H9 (cell line): ENCODE results near the gene TM6SF1. TPM values are rescaled to one million over a fixed set of nuclear protein-coding genes. Genes with fewer than 3 reads are reported as not detected.

Experiments
- DNase-seq: peaks from one replicate; pipeline ENCODE4 v3.0.0-alpha.2; 2017
- H2AFZ ChIP-seq: one replicate; pipeline ENCODE4 v1.6.1; 2013; ENCODE audit warnings: mild to moderate bottlenecking, low read length, control low read depth, moderate library complexity
- H2AK5ac ChIP-seq: 2 replicates; pipeline ENCODE4 v1.6.1; 2013; ENCODE audit warnings: low read length, control low read depth, mixed read lengths; ENCODE audit not compliant: insufficient read length
- H2BK120ac ChIP-seq: one replicate; pipeline ENCODE4 v1.6.1; 2013; ENCODE audit warnings: low read depth, mild to moderate bottlenecking, low read length, control low read depth, inconsistent platforms; ENCODE audit not compliant: poor library complexity, severe bottlenecking
- H2BK12ac ChIP-seq: 2 replicates; pipeline ENCODE4 v1.6.1; 2013; ENCODE audit warnings: low read length, control low read depth, mixed read lengths, low read depth; ENCODE audit not compliant: insufficient read length
- H2BK15ac ChIP-seq: 2 replicates; pipeline ENCODE4 v1.6.1; 2013; ENCODE audit warnings: low read depth, low read length, control low read depth
- H2BK20ac ChIP-seq: one replicate; pipeline ENCODE4 v1.6.1; 2013; ENCODE audit warnings: low read depth, mild to moderate bottlenecking, low read length, control low read depth, inconsistent platforms; ENCODE audit not compliant: poor library complexity, severe bottlenecking
- H2BK5ac ChIP-seq: 2 replicates; pipeline ENCODE4 v1.6.1; 2013; ENCODE audit warnings: low read length, control low read depth, mixed read lengths; ENCODE audit not compliant: insufficient read length
- H3K14ac ChIP-seq: 2 replicates; pipeline ENCODE4 v1.6.1; 2013; ENCODE audit warnings: low read length, control low read depth; ENCODE audit not compliant: insufficient read depth
- H3K18ac ChIP-seq: 2 replicates; pipeline ENCODE4 v1.6.1; 2013; ENCODE audit warnings: low read depth, mild to moderate bottlenecking, mixed read lengths, low read length, control low read depth; ENCODE audit not compliant: insufficient read length
- H3K23ac ChIP-seq: 2 replicates; pipeline ENCODE4 v1.6.1; 2013; ENCODE audit warnings: low read length, control low read depth, mixed read lengths, low read depth; ENCODE audit not compliant: insufficient read length
- H3K23me2 ChIP-seq: 2 replicates; pipeline ENCODE4 v1.6.1; 2013; ENCODE audit warnings: low read depth, mild to moderate bottlenecking, mixed read lengths, low read length, control low read depth; ENCODE audit not compliant: insufficient read length, poor library complexity, severe bottlenecking
- H3K27ac ChIP-seq: 2 replicates; pipeline ENCODE4 v1.5.1; 2013; ENCODE audit warnings: low read length, control low read depth, mixed read lengths, low read depth; ENCODE audit not compliant: insufficient read length
- H3K27me3 ChIP-seq: 2 replicates; pipeline ENCODE4 v1.6.1; 2013; ENCODE audit warnings: low read length, control low read depth, inconsistent platforms; ENCODE audit not compliant: insufficient read depth
- H3K4ac ChIP-seq: 2 replicates; pipeline ENCODE4 v1.6.1; 2013; ENCODE audit warnings: low read depth, mild to moderate bottlenecking, control low read depth, inconsistent platforms, low read length, moderate library complexity
- H3K4me1 ChIP-seq: 2 replicates; pipeline ENCODE4 v1.6.1; 2013; ENCODE audit warnings: low read length, control low read depth, inconsistent platforms; ENCODE audit not compliant: insufficient read depth
- H3K4me2 ChIP-seq: 2 replicates; pipeline ENCODE4 v1.6.1; 2013; ENCODE audit warnings: low read length, control low read depth, mixed read lengths; ENCODE audit not compliant: insufficient read length, insufficient read depth
- H3K56ac ChIP-seq: 2 replicates; pipeline ENCODE4 v1.6.1; 2013; ENCODE audit warnings: low read depth, mild to moderate bottlenecking, mixed read lengths, low read length, control low read depth; ENCODE audit not compliant: insufficient read length
- H3K79me1 ChIP-seq: 2 replicates; pipeline ENCODE4 v1.6.1; 2013; ENCODE audit warnings: low read depth, mild to moderate bottlenecking, moderate library complexity, low read length, control low read depth, inconsistent platforms; ENCODE audit not compliant: insufficient read depth, poor library complexity, severe bottlenecking
- H3K79me2 ChIP-seq: 2 replicates; pipeline ENCODE4 v1.6.1; 2013; ENCODE audit warnings: low read length, control low read depth, inconsistent platforms; ENCODE audit not compliant: insufficient read depth
- H3K9ac ChIP-seq: 2 replicates; pipeline ENCODE4 v1.6.1; 2013; ENCODE audit warnings: low read length, control low read depth, mixed read lengths; ENCODE audit not compliant: insufficient read length; ENCODE audit errors: extremely low read depth
- H3K9me3 ChIP-seq: one replicate; pipeline ENCODE4 v1.6.1; 2013; ENCODE audit warnings: low read depth, low read length, inconsistent platforms; ENCODE audit not compliant: control insufficient read depth
- H3T11ph ChIP-seq: one replicate; pipeline ENCODE4 v1.6.1; 2013; ENCODE audit warnings: mild to moderate bottlenecking, low read length, control low read depth, inconsistent platforms
- H4K20me1 ChIP-seq: one replicate; pipeline ENCODE4 v1.6.1; 2013; ENCODE audit not compliant: control insufficient read depth, insufficient read length, insufficient read depth
- H4K5ac ChIP-seq: 2 replicates; pipeline ENCODE4 v1.6.1; 2013; ENCODE audit warnings: low read depth, mild to moderate bottlenecking, mixed read lengths, low read length, control low read depth; ENCODE audit not compliant: insufficient read length
- H4K8ac ChIP-seq: replicated peaks from 2 replicates; pipeline ENCODE4 v1.6.1; 2013; ENCODE audit warnings: low read length, control low read depth, mixed read lengths, low read depth; ENCODE audit not compliant: insufficient read length
- H4K91ac ChIP-seq: 2 replicates; pipeline ENCODE4 v1.6.1; 2013; ENCODE audit warnings: low read depth, mild to moderate bottlenecking, moderate library complexity, mixed read lengths, low read length, control low read depth; ENCODE audit not compliant: insufficient read length
- H3K27ac Mint-ChIP-seq, 3 experiments: 2 replicates in 2 of 3; 3 replicates in 1 of 3; pipeline ENCODE4 v1.8.0; 2020 to 2021; ENCODE audit warnings: mixed read lengths in 3 of 3, mild to moderate bottlenecking in 1 of 3, moderate library complexity in 1 of 3
- H3K27me3 Mint-ChIP-seq: 2 replicates; pipeline ENCODE4 v1.8.0; 2021; ENCODE audit warnings: low read depth, mild to moderate bottlenecking, moderate library complexity, mixed read lengths
- H3K36me3 Mint-ChIP-seq, 3 experiments: 2 replicates in 2 of 3; 3 replicates in 1 of 3; pipeline ENCODE4 v1.8.0; 2020 to 2021; ENCODE audit warnings: low read depth in 3 of 3, mixed read lengths in 3 of 3; ENCODE audit not compliant: insufficient read depth in 1 of 3
- H3K4me1 Mint-ChIP-seq, 2 experiments: 2 replicates each; pipeline ENCODE4 v1.8.0; 2020; ENCODE audit warnings: mixed read lengths in 2 of 2
- H3K4me3 Mint-ChIP-seq, 2 experiments: 2 replicates in 1 of 2; 3 replicates in 1 of 2; pipeline ENCODE4 v1.8.0; 2020 to 2021; ENCODE audit warnings: mild to moderate bottlenecking in 2 of 2, mixed read lengths in 2 of 2, moderate library complexity in 1 of 2
- H3K9me3 Mint-ChIP-seq, 2 experiments: 2 replicates in 1 of 2; 3 replicates in 1 of 2; pipeline ENCODE4 v1.8.0; 2020; ENCODE audit warnings: mild to moderate bottlenecking in 2 of 2, mixed read lengths in 2 of 2, moderate library complexity in 1 of 2
- CTCF ChIP-seq: fragments of 200-600 bp; sonication (generic); conservative IDR thresholded peaks from 3 replicates; pipeline ENCODE4 v1.8.0; 2021; ENCODE audit warnings: antibody characterized with exemption, mild to moderate bottlenecking
- WGBS: extraction: QIAGEN DNeasy Blood & Tissue Kit; methylation state at CpG from one replicate; pipeline ENCODE4 v1.1.7; 2013; ENCODE audit warnings: missing lambda C conversion rate, low lambda C conversion rate, mixed read lengths; ENCODE audit not compliant: insufficient read length; ENCODE audit errors: extremely low coverage; 5-methylcytosine and 5-hydroxymethylcytosine counted together
- total RNA-seq: library from RNA; stranded (reverse); gene quantifications from 2 replicates; pipeline ENCODE4 v1.2.1, GENCODE V29; 2021

Gene TM6SF1
- total RNA-seq, 1 experiment from 2014 or later = 0.96 TPM

GRCh38 chr15:83144771-83145170, 37.3 kb downstream of the TM6SF1 start:
- Histone ChIP-seq H3K27me3 (no peaks in the 10 kb centered on the region), H3K4me2 (no peak overlapping the region), H3K9me3 (no peaks in the 10 kb centered on the region), H3K4me1 (no peaks in the 10 kb centered on the region; the same call in 1 of the 2 replicates), H3K23me2 (no peaks in the 10 kb centered on the region), H3K79me1 (no peaks in the 10 kb centered on the region), H3T11ph (no peak overlapping the region), H2AFZ (no peak overlapping the region), H3K18ac (no peak overlapping the region), H4K91ac (no peak overlapping the region), H2BK5ac (no peak overlapping the region), H2BK20ac (no peak overlapping the region), H2AK5ac (no peak overlapping the region), H3K14ac (no peak overlapping the region), H4K5ac (no peak overlapping the region), H3K56ac (no peak overlapping the region), H3K9ac (no peak overlapping the region), H2BK12ac (no peak overlapping the region), H2BK120ac (no peak overlapping the region), H2BK15ac (no peak overlapping the region), H3K79me2 (no peaks in the 10 kb centered on the region; the same call in 1 of the 2 replicates), H3K4ac (no peak overlapping the region), H4K8ac (no peak overlapping the region), H3K27ac (no peak overlapping the region), H3K23ac (no peak overlapping the region), H4K20me1 (no peaks in the 10 kb centered on the region)
- Mint-ChIP-seq H3K4me3 (no peak overlapping the region), H3K36me3 (peaks cover 50 to 76% (median 72%) of the 10 kb centered on the region in 3 experiments), H3K4me1 (peaks cover 2 to 11% of the 10 kb centered on the region in 2 experiments; a peak in 2 of 4 replicates), H3K27ac (no peak overlapping the region), H3K27me3 (no peaks in the 10 kb centered on the region), H3K9me3 (peaks cover 0 to 3% of the 10 kb centered on the region in 2 experiments; a peak in 1 of 5 replicates)
- TF ChIP-seq CTCF = no peak
- WGBS = no CpG with 5 or more reads among the region's 3 CpGs
- DNase-seq = no peak
